GM15510 (cell line): ENCODE data around the gene HMCN1.

Experiments used
- POLR2A ChIP-seq: IDR thresholded peaks from 3 replicates; pipeline ENCODE4 v1.6.1; 2011; ENCODE audit warnings: borderline replicate concordance; ENCODE audit not compliant: insufficient read length; ENCODE audit errors: extremely low read depth

Gene HMCN1

DNA sequence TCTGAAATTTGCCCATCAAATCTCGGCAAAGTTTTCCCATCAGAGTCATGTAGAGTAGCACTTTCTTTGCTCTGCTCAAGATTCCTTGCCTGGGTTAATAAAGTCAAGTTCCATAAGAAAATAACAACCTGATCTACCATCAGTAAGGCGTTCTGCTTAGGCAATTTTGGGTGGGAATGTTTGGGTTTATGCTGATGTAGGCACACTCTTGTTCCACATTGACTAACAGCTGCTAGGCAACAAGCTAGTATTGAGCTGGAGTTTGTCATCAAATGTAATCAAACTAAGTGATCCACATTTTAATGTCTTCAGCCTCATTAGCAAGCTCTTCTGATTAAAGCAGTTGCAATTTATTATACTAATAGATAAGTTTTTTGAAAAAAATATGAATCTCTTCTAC is 12.1 kb upstream of the HMCN1 start:
- TF ChIP-seq POLR2A = no peak

DNA sequence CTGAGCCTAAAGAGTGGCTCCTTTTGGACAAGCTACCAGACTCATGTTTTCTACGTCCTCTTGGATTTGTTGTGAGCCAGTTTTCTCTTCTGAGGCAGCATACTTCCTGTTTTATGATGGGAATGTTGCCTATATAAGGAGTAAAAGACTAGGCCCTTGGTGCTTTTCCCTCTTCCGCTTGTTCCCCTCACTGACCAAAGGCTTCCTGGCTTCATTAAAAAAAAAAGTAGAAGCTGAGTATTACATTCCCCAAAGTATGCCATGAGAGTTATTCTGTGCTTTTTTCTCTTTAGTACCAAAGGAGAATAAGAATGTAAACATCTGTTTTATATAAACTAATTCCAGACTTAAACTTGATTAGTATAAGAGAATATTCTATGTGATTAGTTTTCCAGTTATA is 6.5 kb upstream of the HMCN1 start:
- no peak for TF ChIP-seq POLR2A

DNA sequence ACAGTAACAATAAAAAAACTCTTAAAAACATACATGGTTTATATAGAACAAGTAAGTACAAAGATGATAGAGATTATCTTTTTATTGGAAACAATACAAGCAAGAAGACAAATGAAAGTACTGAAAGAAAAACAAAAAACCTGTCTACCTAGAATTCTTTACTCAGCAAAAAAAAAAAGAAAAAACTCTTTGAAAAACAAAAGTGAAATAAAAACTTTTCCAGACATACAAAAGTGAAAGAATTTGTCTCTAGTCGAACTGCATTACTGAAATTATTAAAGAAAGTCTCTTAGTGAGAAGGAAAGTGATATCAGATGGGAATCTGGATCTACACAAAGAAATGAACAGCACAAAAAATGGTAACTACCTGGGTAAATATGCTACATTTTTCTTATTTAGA is 2.7 kb upstream of the HMCN1 start:
- TF ChIP-seq POLR2A = no peak

DNA sequence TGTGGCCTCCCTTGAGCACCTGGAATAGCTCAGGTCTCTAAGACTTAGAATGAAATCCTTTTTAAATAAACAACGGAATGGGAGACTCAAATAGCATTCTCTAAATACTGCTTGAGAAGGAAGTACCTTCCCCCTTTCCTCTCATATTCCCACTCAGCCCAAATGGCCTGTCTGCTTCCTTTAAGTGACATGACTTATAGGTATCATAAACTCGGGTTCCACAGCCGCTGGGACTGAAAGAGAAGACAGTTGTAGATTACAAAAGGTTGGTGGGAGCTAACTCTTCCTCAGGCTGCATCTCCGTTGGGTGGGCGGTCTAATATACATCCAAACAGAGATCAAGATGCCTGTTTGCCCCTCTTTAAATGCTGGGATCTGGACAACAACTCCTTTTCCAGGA is 1.2 kb upstream of the HMCN1 start:
- no peak for TF ChIP-seq POLR2A

DNA sequence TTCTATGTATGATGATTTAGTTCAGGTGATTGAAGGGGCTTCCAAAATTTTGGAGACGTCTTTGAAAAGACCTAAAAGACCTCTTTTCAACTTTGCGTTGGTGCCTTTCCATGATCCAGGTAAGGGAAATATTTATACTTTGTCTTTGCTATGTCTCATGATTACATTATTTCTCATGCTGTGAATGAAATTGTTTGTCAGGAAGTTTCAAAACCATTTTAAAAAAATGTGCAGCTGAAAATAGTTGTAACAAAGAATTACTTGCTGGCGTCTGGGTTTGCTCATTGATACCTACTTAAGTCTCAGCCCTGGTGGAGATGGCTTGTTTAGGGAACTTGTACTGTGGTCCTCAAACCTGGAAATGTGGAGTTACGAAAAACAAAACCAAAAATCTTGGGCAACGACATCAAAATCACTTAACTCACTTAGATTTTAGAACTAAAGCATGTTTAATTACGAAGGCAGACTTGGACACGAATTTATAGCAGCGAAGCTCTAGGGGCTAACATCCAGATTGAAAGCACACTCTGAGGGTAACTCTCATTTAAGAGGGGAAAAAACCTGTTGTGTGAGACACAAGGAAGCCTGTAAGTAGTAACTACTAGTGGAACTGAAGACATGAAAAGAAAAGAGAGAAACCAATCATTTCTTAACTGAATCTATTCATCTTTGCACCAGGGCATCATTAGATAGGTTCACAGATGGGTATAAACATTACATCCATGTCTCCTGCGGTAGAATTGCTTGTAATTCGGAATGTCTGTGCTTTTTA is 924 bp downstream of the HMCN1 start:
- TF ChIP-seq POLR2A = no peak

DNA sequence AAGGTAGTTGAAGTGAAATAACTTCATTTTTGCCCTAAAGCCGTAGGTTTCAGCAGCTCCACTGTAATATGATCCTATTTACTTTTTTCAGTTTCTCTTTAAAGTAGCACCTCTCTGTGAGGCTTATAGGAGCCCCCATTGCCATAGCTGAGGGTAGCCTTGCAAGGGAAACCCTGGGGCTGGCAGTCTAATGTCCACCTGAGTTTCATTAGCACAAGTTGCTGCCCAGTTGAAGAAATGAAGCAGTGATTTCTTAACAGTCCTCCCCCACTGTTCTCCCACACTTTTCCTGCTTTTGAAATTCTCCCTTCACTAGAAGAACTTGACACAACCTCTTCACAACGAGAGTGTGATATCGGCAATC is 1.5 kb downstream of the HMCN1 start:
- no peak for TF ChIP-seq POLR2A

DNA sequence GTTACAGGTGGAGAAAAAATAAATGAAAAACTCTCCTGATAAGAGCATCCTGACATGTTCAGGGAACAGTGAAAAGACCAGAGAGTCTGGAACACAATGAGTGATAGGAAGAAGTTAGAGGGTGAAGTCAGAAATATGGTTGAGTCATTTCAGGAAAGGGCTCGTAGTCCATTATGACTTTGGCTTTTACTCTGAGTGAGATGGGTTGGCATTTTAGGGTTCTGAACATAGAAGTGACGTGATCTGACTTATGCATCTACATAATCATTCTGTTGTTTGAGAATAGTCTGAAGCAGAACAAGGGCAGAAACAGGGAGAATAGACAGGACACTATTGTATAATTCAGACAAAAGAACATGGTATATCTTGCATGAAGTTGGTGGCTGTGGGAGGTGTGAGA is 5.8 kb downstream of the HMCN1 start:
- no peak for TF ChIP-seq POLR2A

DNA sequence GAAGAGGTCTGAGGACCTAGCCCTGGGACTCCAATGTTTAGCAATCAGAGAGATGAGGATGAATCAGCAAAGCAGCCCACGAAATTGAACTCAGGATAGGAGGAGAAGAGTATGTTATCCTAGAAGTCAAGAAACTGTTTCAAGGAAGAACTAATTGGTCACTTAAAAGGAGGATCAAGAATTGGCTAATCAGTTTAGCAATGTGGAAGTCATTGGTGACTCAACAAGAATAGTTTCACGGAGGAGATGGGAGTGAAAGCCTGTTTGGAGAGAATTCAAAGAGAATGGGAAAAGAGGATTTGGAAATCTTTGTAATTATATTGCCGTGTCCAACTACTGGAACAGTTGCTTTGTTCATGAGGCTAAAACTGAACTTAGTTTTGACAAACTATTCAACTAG is 7.4 kb downstream of the HMCN1 start:
- TF ChIP-seq POLR2A = no peak

DNA sequence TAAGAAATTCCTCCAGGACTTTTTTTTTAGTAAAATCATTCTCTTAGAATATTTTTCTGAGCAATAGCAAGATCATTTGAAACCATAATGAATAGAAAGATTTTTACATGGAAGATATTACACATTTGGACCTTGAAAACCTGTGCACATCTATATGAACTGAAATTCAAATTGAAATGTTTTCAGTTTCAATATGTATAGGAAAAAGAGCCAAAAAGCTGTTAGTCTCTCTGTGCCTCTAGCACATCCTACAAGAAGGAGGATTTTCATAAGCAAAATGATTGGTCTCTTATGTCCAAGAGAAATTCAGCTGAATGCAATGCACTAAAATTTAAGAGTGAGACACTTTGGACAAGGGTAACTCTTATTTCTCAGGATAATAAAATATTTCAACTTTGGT is 8.2 kb downstream of the HMCN1 start:
- TF ChIP-seq POLR2A = no peak

DNA sequence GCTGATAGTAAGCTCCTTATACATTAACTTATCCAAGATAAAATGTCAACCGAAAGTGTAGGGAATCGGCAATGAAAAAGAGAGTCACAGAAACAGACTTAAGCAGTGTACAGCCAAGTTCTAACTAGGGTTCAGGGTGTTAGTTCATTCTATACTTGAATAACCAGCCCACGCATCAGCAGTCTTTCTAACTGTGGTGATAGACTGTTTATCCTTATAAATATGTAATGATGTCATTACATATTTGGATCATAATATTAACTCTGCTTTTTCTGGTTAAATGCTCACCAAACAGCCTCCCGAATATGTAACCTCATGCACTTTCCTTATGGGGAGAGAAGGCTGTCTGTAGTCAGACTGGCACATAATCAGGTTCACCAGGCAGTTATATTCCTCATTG is 11.0 kb downstream of the HMCN1 start:
- no peak for TF ChIP-seq POLR2A

DNA sequence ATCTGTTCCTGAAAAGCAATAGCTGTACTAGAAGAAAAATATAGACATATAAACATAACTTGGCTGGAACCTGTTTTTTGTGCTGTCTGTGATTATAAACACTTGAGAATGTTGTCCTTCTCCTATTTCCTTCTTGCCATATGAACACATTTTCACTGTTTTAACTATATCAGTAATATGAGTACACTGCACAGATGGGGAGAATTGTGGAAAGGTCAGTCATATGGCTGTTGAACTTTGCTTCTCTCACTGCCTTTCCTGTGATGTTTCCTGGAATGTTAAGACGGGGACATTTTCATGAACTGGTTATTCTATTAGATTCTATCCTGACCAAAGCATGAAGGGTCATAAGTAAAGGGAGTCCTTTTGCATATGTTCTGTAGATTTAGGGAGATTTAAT is 24.9 kb downstream of the HMCN1 start:
- no peak for TF ChIP-seq POLR2A

DNA sequence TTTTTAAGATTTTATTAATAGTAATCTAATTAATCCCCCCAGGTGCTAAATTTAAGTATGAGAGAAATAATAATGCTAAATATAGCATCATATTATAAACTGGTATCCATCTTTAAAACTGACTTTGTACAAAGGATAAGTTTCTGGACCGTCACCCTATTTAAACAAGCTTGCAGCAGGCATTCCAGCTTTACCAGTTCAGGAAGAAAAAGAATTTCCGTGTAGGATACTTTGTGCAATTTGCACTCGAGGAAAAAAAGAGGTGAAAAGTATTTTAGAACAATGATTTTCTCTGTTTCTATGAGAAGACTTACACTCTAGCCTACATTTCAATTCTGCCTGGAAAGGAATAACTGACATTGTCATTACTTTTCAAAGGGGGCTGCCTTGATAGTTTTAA is 27.6 kb downstream of the HMCN1 start:
- no peak for TF ChIP-seq POLR2A

DNA sequence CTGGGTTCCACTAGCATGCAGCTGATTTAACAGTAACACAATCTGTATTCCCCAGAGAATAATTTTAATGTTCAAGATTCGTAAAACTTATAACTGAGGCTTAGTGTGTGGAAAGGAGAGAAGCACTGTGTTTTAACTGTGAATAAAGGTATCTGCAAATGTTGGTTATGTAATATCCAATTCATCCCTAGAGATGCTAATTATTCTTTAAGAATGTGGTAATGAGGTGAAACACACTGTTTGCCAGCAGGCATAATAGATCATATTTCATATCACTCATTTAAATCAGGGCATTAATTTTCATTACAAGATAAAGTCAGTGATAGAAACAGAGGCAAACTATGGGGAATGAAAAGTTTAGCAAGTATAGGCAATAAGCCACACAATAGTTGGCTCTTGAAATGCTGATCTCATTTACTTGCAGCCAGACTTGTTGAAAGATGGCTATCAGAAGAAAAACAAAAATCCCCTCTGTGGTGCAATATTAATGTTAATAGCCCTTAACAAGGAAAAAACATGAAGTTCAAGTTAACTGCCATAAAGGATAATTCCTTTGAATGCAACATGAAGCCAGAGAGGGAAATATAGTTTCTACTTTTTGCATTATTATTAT is 33.4 kb downstream of the HMCN1 start:
- no peak for TF ChIP-seq POLR2A

DNA sequence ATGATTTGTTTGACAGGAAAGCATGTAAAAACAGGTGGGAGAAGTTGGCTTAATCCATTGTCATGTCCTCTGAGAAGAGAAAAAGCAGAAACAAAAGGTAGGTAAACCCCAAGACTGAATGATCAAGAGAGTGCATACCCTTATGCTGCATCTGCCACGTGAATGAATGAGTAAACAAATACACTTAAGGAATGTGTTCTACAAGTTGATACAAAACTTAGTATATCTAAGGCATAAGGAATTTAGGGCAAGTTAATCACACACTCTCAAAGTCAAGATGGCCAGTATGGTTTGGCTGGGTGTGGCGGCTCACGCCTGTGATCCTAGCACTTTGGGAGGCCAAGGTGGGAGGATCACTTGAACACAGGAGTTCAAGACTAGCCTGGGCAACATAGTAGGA is 34.2 kb downstream of the HMCN1 start:
- no peak for TF ChIP-seq POLR2A

DNA sequence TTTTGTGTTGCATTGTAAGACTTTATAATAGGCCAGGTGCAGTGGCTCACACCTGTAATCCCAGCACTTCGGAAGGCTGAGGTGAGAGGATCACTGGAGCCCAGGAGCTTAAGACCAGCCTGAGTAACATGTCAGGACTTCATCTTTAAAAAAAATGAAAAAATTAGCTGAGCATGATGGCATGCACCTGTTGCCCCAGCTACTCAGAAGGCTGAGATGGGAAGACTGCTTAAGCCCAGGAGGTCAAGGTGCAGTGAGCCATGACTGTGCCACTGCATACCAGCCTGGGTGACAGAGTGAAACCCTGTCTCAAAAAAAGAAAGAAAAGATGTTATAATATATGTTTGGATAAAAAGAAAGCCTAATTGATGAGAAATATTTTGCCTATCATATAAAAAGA is 34.9 kb downstream of the HMCN1 start:
- TF ChIP-seq POLR2A = no peak

DNA sequence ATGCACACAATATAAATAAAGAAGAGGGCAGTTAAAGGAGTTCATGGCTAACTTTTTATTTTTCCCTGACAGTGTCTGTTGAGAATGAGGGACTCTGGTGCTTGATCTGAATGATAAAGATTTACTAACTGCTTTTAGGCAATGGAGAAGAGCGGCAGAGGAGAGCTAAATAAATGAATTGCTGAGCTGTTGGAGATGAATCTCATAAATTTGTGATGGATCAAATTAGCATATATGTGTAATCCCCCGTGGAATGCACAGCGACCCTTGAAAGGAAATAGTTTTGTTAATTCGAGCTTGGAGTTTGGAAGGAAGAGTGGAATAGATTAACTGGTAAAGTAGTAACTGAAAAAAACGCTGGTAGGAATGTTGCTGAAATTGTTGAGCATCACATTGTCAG is 40.2 kb downstream of the HMCN1 start:
- TF ChIP-seq POLR2A = no peak
